ENCODE measurements around the gene TRABD2A. TPM values are rescaled to one million over a fixed set of nuclear protein-coding genes. Genes with fewer than 3 reads are reported as not detected.

TRABD2A gene
- total RNA-seq, 1 experiment from 2014 or later, result 0.68 TPM

GRCh38 chr2:84792856-84793522 is 87.9 kb downstream of the TRABD2A start:
- H3K27ac Mint-ChIP-seq (ENCODE audit: unreplicated experiment), result no peak overlapping the region
- TF ChIP-seq CTCF (IDR thresholded peaks at IDR 0.05; ENCODE audit: unreplicated experiment), result no peak
- no peak overlapping the region for H3K4me3 Mint-ChIP-seq (ENCODE audit: low read depth, unreplicated experiment)
- intact Hi-C loops (cut with micrococcal nuclease; ENCODE audit: unreplicated experiment), result no loop called here
- H3K4me1 Mint-ChIP-seq (ENCODE audit: low read depth, unreplicated experiment), result no peaks in the 10 kb centered on the region
- no peak for DNase-seq
- H3K9me3 Mint-ChIP-seq (ENCODE audit: low read depth, unreplicated experiment), result no peaks in the 10 kb centered on the region
- H3K36me3 Mint-ChIP-seq (ENCODE audit: insufficient read depth, unreplicated experiment), result no peaks in the 10 kb centered on the region
- H3K27me3 Mint-ChIP-seq (ENCODE audit: unreplicated experiment), result no peaks in the 10 kb centered on the region
- CTCF ChIA-PET, result interaction anchor here (0.6 kb wide), 1 partner anchor 114 kb away, joined by 6 read pairs; no protein-coding TSS in a partner anchor
- BruUV-seq (replicated peaks), result no TSS peak

- BruUV-seq (replicated peaks), result no TSS peak
- TF ChIP-seq CTCF (IDR thresholded peaks at IDR 0.05; ENCODE audit: unreplicated experiment), result no peak
- no peak for DNase-seq
- Mint-ChIP-seq H3K27me3 (ENCODE audit: unreplicated experiment) (no peaks in the 10 kb centered on the region), H3K9me3 (ENCODE audit: low read depth, unreplicated experiment) (no peaks in the 10 kb centered on the region), H3K27ac (ENCODE audit: unreplicated experiment) (no peak overlapping the region), H3K36me3 (ENCODE audit: insufficient read depth, unreplicated experiment) (no peaks in the 10 kb centered on the region), H3K4me3 (ENCODE audit: low read depth, unreplicated experiment) (no peak overlapping the region), H3K4me1 (ENCODE audit: low read depth, unreplicated experiment) (no peaks in the 10 kb centered on the region)
- intact Hi-C loops (cut with micrococcal nuclease; ENCODE audit: unreplicated experiment), result no loop called here
- CTCF ChIA-PET, result no interaction called here
Measured at GRCh38 chr2:84788498-84788897, 92.4 kb downstream of the TRABD2A start.

DNA sequence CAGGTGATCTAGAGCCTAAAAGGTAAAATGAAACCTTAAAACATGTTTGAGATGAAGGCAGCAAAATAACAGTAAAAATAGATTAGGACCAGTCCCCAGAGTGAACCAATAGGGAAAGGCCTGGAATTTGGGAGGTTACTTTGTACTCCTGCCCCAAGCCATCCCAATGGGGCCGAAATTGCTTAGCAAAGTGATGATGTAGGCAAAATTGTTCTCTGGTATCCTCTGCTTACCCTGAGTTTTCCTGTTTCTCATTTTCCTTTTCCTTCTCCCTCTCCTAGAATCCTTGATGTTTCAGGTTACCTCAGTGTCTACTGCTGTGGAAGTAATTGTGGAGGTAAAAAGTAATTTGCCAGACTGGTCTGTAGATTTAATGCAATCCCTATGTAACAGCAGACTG is 92.9 kb downstream of the TRABD2A start:
- BruUV-seq (replicated peaks), result no TSS peak
- no peak for TF ChIP-seq CTCF (IDR thresholded peaks at IDR 0.05; ENCODE audit: unreplicated experiment)
- CTCF ChIA-PET, result no interaction called here
- no peaks in the 10 kb centered on the region for H3K36me3 Mint-ChIP-seq (ENCODE audit: insufficient read depth, unreplicated experiment)
- H3K4me1 Mint-ChIP-seq (ENCODE audit: low read depth, unreplicated experiment), result no peaks in the 10 kb centered on the region
- no peak overlapping the region for H3K27ac Mint-ChIP-seq (ENCODE audit: unreplicated experiment)
- no peak for DNase-seq
- H3K4me3 Mint-ChIP-seq (ENCODE audit: low read depth, unreplicated experiment), result no peak overlapping the region
- no peaks in the 10 kb centered on the region for H3K27me3 Mint-ChIP-seq (ENCODE audit: unreplicated experiment)
- intact Hi-C loops (cut with micrococcal nuclease; ENCODE audit: unreplicated experiment), result no loop called here
- no peaks in the 10 kb centered on the region for H3K9me3 Mint-ChIP-seq (ENCODE audit: low read depth, unreplicated experiment)

- H3K27ac Mint-ChIP-seq (ENCODE audit: unreplicated experiment), result no peak overlapping the region
- H3K9me3 Mint-ChIP-seq (ENCODE audit: low read depth, unreplicated experiment), result no peaks in the 10 kb centered on the region
- intact Hi-C loops (cut with micrococcal nuclease; ENCODE audit: unreplicated experiment), result no loop called here
- no peak for DNase-seq
- no peak for TF ChIP-seq CTCF (IDR thresholded peaks at IDR 0.05; ENCODE audit: unreplicated experiment)
- no peaks in the 10 kb centered on the region for H3K36me3 Mint-ChIP-seq (ENCODE audit: insufficient read depth, unreplicated experiment)
- BruUV-seq (replicated peaks), result no TSS peak
- no peaks in the 10 kb centered on the region for H3K4me1 Mint-ChIP-seq (ENCODE audit: low read depth, unreplicated experiment)
- CTCF ChIA-PET, result interaction anchor here (0.7 kb wide), 1 partner anchor 131 kb away, joined by 4 read pairs; no protein-coding TSS in a partner anchor
- no peaks in the 10 kb centered on the region for H3K27me3 Mint-ChIP-seq (ENCODE audit: unreplicated experiment)
- no peak overlapping the region for H3K4me3 Mint-ChIP-seq (ENCODE audit: low read depth, unreplicated experiment)
Measured at GRCh38 chr2:84786601-84787000, 94.3 kb downstream of the TRABD2A start.
